Liver (tissue), 9 donors: Measurements from ENCODE around the gene MANF. TPM values are rescaled to one million over a fixed set of nuclear protein-coding genes. Genes with fewer than 3 reads are reported as not detected.

Experiments
- DNase-seq: peaks from one replicate; pipeline ENCODE4 v3.0.0-alpha.2; 2017; ENCODE audit warnings: low spot score
- H3K27ac ChIP-seq, 2 donors: one replicate each; pipeline ENCODE4 v1.7.0; 2013; ENCODE audit warnings: inconsistent platforms in 2 of 2, low read length in 2 of 2, control low read depth in 1 of 2, low read depth in 1 of 2, mild to moderate bottlenecking in 1 of 2
- H3K27me3 ChIP-seq, 4 donors: one replicate each; pipeline versions ENCODE4 v1.6.1 to v1.7.0; 2013; ENCODE audit warnings: low read length in 3 of 4, inconsistent platforms in 1 of 4, mild to moderate bottlenecking in 1 of 4, moderate library complexity in 1 of 4; ENCODE audit not compliant: control insufficient read depth in 4 of 4, insufficient read depth in 4 of 4
- H3K36me3 ChIP-seq, 4 donors: one replicate each; pipeline versions ENCODE4 v1.6.1 to v1.7.0; 2013; ENCODE audit warnings: low read length in 3 of 4, mild to moderate bottlenecking in 3 of 4, low read depth in 1 of 4, moderate library complexity in 1 of 4; ENCODE audit not compliant: control insufficient read depth in 4 of 4, insufficient read depth in 3 of 4
- H3K4me1 ChIP-seq, 4 donors: one replicate each; pipeline versions ENCODE4 v1.6.1 to v1.7.0; 2013; ENCODE audit warnings: low read length in 3 of 4, mild to moderate bottlenecking in 3 of 4, moderate library complexity in 1 of 4; ENCODE audit not compliant: control insufficient read depth in 4 of 4, insufficient read depth in 4 of 4
- H3K4me3 ChIP-seq, 3 donors: one replicate each; pipeline versions ENCODE4 v1.6.1 to v1.7.0; 2013; ENCODE audit warnings: low read length in 3 of 3, control low read depth in 1 of 3, low read depth in 1 of 3, mild to moderate bottlenecking in 1 of 3
- H3K9ac ChIP-seq, 2 donors: one replicate each; pipeline ENCODE4 v1.7.0; 2013; ENCODE audit warnings: low read length in 2 of 2, mild to moderate bottlenecking in 2 of 2, moderate library complexity in 2 of 2, control low read depth in 1 of 2, low read depth in 1 of 2
- H3K9me3 ChIP-seq, 4 donors: one replicate each; pipeline versions ENCODE4 v1.6.1 to v1.7.0; 2013; ENCODE audit warnings: low read length in 3 of 4; ENCODE audit not compliant: control insufficient read depth in 4 of 4
- CTCF ChIP-seq: fragments of 150-350 bp; IDR thresholded peaks from 2 replicates; pipeline ENCODE4 v1.5.1; 2017; ENCODE audit warnings: improper control_type of control experiment, low read depth, low read length; ENCODE audit not compliant: missing input control
- EGR1 ChIP-seq, 2 donors: IDR thresholded peaks; 2 replicates each; pipeline ENCODE4 v1.6.1; 2016 to 2018; ENCODE audit warnings: antibody characterized with exemption in 2 of 2, low read depth in 2 of 2
- FOXA1 ChIP-seq: IDR thresholded peaks from 2 replicates; pipeline ENCODE4 v1.6.1; 2016; ENCODE audit warnings: antibody characterized with exemption
- FOXA2 ChIP-seq: IDR thresholded peaks from 2 replicates; pipeline ENCODE4 v1.6.1; 2016; ENCODE audit warnings: antibody characterized with exemption
- GABPA ChIP-seq, 2 donors: IDR thresholded peaks in 1 of 2; conservative IDR thresholded peaks in 1 of 2; 2 replicates each; pipeline ENCODE4 v1.6.1; 2016; ENCODE audit warnings: antibody characterized with exemption in 2 of 2, mild to moderate bottlenecking in 1 of 2, moderate library complexity in 1 of 2
- HNF4A ChIP-seq, 2 donors: conservative IDR thresholded peaks; 2 replicates each; pipeline ENCODE4 v1.6.1; 2016; ENCODE audit warnings: antibody characterized with exemption in 2 of 2, mild to moderate bottlenecking in 2 of 2
- JUND ChIP-seq, 2 donors: IDR thresholded peaks; 2 replicates each; pipeline ENCODE4 v1.6.1; 2016; ENCODE audit warnings: antibody characterized with exemption in 2 of 2
- NR2F2 ChIP-seq: IDR thresholded peaks from 2 replicates; pipeline ENCODE4 v1.6.1; 2016; ENCODE audit warnings: antibody characterized with exemption
- RAD21 ChIP-seq, 2 donors: IDR thresholded peaks; 2 replicates each; pipeline ENCODE4 v1.6.1; 2016; ENCODE audit warnings: antibody characterized with exemption in 2 of 2, mild to moderate bottlenecking in 2 of 2
- REST ChIP-seq: IDR thresholded peaks from 2 replicates; pipeline ENCODE4 v1.6.1; 2016; ENCODE audit warnings: antibody characterized with exemption, mild to moderate bottlenecking
- RXRA ChIP-seq, 2 donors: IDR thresholded peaks; 2 replicates each; pipeline ENCODE4 v1.6.1; 2017 to 2018; ENCODE audit warnings: antibody characterized with exemption in 2 of 2, mild to moderate bottlenecking in 1 of 2
- SP1 ChIP-seq: IDR thresholded peaks from 2 replicates; pipeline ENCODE4 v1.6.1; 2018; ENCODE audit warnings: antibody characterized with exemption, mild to moderate bottlenecking
- TAF1 ChIP-seq: conservative IDR thresholded peaks from 2 replicates; pipeline ENCODE4 v1.6.1; 2016; ENCODE audit warnings: antibody characterized with exemption, mild to moderate bottlenecking
- YY1 ChIP-seq: IDR thresholded peaks from 2 replicates; pipeline ENCODE4 v1.6.1; 2016; ENCODE audit warnings: antibody characterized with exemption, mild to moderate bottlenecking
- ZBTB33 ChIP-seq: IDR thresholded peaks from 2 replicates; pipeline ENCODE4 v1.6.1; 2016; ENCODE audit warnings: antibody characterized with exemption
- WGBS: extraction: QIAGEN DNeasy Blood & Tissue Kit; methylation state at CpG from one replicate; pipeline ENCODE4 v1.1.7; 2013; 5-methylcytosine and 5-hydroxymethylcytosine counted together
- polyA plus RNA-seq, 2 donors: library from polyadenylated mRNA; stranded (reverse) in 1 of 2; unstranded in 1 of 2; fragments of 200-250 nt in 1 of 2; fragments of >200 nt in 1 of 2; fragmentation: Nextera tagmentation in 1 of 2; extraction: Ambion mirVana in 1 of 2; gene quantifications; one replicate each; pipeline versions ENCODE4 v1.2.1 to v1.2.3, GENCODE V29; 2013 to 2015
- total RNA-seq, 2 donors: library from RNA; depleted of rRNA; stranded (reverse); fragments of >200 nt; gene quantifications; one replicate each; pipeline ENCODE4 v1.2.3, GENCODE V29; 2014
- TF ChIP-seq, protein P1 (sequence below): IDR thresholded peaks from 2 replicates; pipeline ENCODE4 v1.6.1; 2016; ENCODE audit warnings: antibody characterized with exemption
- TF ChIP-seq, protein P2 (sequence below): IDR thresholded peaks from 2 replicates; pipeline ENCODE4 v1.6.1; 2016; ENCODE audit warnings: antibody characterized with exemption
- donor health status: healthy.
- donor health status: healthy.
- donor health status: healthy.
- donor health status: healthy.
- donor health status: healthy.

The MANF gene
- total and polyA plus RNA-seq, 4 donors: 28.9 to 116 (median 75.6) TPM

GRCh38 chr3:51403675-51404074 is 18.6 kb downstream of the MANF start:
- TF ChIP-seq CTCF (no peak), ZBTB33 (no peak), FOXA2 (no peak)

DNA sequence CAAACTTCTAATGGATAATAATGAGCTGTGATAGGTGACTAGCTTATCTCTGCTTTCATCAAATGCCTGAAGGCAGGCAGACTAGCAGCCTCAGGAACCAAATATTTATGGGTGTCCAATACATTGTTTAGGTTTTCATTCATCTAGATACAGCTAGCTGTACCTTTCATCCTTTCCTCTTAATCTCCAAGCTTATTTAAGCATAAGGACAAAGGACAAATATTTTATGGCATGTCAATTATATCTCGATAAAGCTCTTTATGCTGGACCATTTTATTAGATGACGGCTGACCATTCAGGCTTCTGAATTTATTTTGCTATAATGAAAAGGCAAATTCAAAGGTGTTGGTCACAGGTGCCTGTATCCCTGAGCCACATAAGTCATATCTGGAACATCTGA is 22.9 kb downstream of the MANF start:
- WGBS: 93% methylated on average over 2 of the region's 2 CpGs
- Histone ChIP-seq H3K36me3 (peaks cover 3 to 45% (median 34%) of the 10 kb centered on the region in 4 donors), H3K9me3 (no peaks in the 10 kb centered on the region), H3K27ac (no peak overlapping the region), H3K27me3 (no peaks in the 10 kb centered on the region), H3K4me1 (no peaks in the 10 kb centered on the region), H3K9ac (no peak overlapping the region), H3K4me3 (no peak overlapping the region)
- TF ChIP-seq GABPA (IDR thresholded peaks at IDR 0.05 in 1 of 2, conservative IDR thresholded peaks at IDR 0.05 in 1 of 2) (no peak), CTCF (no peak), ZBTB33 (no peak), FOXA1 (no peak), RAD21 (IDR thresholded peaks at IDR 0.05) (no peak), REST (no peak), HNF4A (conservative IDR thresholded peaks at IDR 0.05) (no peak), FOXA2 (no peak), RXRA (IDR thresholded peaks at IDR 0.05) (no peak), TAF1 (no peak), YY1 (no peak), JUND (IDR thresholded peaks at IDR 0.05) (no peak), SP1 (no peak), NR2F2 (no peak), EGR1 (IDR thresholded peaks at IDR 0.05; ENCODE audit: low read depth in 2 of 2) (no peak)
- TF ChIP-seq, protein P1, sequence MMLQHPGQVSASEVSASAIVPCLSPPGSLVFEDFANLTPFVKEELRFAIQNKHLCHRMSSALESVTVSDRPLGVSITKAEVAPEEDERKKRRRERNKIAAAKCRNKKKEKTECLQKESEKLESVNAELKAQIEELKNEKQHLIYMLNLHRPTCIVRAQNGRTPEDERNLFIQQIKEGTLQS: no peak
- TF ChIP-seq, protein P2, sequence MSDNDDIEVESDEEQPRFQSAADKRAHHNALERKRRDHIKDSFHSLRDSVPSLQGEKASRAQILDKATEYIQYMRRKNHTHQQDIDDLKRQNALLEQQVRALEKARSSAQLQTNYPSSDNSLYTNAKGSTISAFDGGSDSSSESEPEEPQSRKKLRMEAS: no peak
- no peak for DNase-seq

More at GRCh38 chr3:51403675-51404074, 18.6 kb downstream of the MANF start:
- Histone ChIP-seq H3K9ac (no peak overlapping the region), H3K4me3 (no peak overlapping the region), H3K9me3 (no peaks in the 10 kb centered on the region), H3K36me3 (peaks cover 1 to 32% (median 21%) of the 10 kb centered on the region in 4 donors), H3K27me3 (no peaks in the 10 kb centered on the region), H3K27ac (no peak overlapping the region), H3K4me1 (no peaks in the 10 kb centered on the region)
- DNase-seq: no peak
